ENCODE data around the gene CACNA2D2.

DNA sequence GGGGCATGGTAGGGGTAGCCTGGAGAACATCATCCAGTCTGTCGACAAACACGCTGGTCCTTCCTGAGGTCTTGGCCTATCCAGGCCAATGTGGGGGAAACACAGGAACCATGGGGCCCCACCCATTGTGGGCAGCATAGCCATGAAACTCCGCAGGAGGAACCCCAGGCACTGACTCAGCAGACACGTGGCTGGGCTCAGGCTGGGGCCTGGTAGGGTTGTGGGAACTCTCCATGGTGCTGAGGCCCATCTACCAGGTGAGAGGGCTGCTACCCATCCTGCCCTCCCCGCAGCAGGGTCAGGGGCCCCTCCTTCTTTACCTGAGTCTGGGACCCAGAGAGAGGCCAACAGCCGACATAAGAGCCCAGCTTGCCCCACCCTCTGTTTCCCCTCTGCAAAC, 22.6 kb upstream of the CACNA2D2 start:
- TF ChIP-seq, protein P1, sequence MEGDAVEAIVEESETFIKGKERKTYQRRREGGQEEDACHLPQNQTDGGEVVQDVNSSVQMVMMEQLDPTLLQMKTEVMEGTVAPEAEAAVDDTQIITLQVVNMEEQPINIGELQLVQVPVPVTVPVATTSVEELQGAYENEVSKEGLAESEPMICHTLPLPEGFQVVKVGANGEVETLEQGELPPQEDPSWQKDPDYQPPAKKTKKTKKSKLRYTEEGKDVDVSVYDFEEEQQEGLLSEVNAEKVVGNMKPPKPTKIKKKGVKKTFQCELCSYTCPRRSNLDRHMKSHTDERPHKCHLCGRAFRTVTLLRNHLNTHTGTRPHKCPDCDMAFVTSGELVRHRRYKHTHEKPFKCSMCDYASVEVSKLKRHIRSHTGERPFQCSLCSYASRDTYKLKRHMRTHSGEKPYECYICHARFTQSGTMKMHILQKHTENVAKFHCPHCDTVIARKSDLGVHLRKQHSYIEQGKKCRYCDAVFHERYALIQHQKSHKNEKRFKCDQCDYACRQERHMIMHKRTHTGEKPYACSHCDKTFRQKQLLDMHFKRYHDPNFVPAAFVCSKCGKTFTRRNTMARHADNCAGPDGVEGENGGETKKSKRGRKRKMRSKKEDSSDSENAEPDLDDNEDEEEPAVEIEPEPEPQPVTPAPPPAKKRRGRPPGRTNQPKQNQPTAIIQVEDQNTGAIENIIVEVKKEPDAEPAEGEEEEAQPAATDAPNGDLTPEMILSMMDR (IDR thresholded peaks at IDR 0.05): no peak
- TF ChIP-seq POLR2A (IDR thresholded peaks at IDR 0.05): no peak

Data from body of pancreas (tissue), 4 donors.